BLaER1 (cell line): ENCODE measurements around the gene DYNLL2.
"Not testable (repeated sequence)": the region's sequence is repeated elsewhere in the genome, so short reads cannot be mapped to it uniquely, and the experiment has no call there.

Experiments
- H3K27ac ChIP-seq: shearing (Covaris generic); formaldehyde crosslinking; 2 replicates; pipeline ENCODE4 v1.8.1; 2022
- H3K27me3 ChIP-seq: shearing (Covaris generic); formaldehyde crosslinking; 2 replicates; pipeline ENCODE4 v1.8.1; 2022
- H3K36me3 ChIP-seq: shearing (Covaris generic); formaldehyde crosslinking; 2 replicates; pipeline ENCODE4 v1.8.1; 2022
- H3K4me1 ChIP-seq: shearing (Covaris generic); formaldehyde crosslinking; 2 replicates; pipeline ENCODE4 v1.8.1; 2022
- H3K4me2 ChIP-seq: shearing (Covaris generic); formaldehyde crosslinking; 2 replicates; pipeline ENCODE4 v1.8.1; 2022
- H3K4me3 ChIP-seq: shearing (Covaris generic); formaldehyde crosslinking; 2 replicates; pipeline ENCODE4 v1.8.1; 2022
- H3K9ac ChIP-seq: shearing (Covaris generic); formaldehyde crosslinking; 2 replicates; pipeline ENCODE4 v1.8.1; 2022
- H3K9me3 ChIP-seq: shearing (Covaris generic); formaldehyde crosslinking; 2 replicates; pipeline ENCODE4 v1.8.1; 2022
- H4K20me1 ChIP-seq: shearing (Covaris generic); formaldehyde crosslinking; 2 replicates; pipeline ENCODE4 v1.8.1; 2022
- Cebpa-rat ChIP-seq: shearing (Covaris generic); IDR thresholded peaks from 2 replicates; pipeline ENCODE4 v1.8.1; 2022

The DYNLL2 gene

GRCh38 chr17:58127846-58128245, 44.6 kb downstream of the DYNLL2 start:
- no peak for TF ChIP-seq Cebpa-rat
- no peak overlapping the region for H3K4me2 ChIP-seq
- no peaks in the 10 kb centered on the region for H3K36me3 ChIP-seq
- H3K27me3 ChIP-seq, result no peaks in the 10 kb centered on the region
- no peak overlapping the region for H3K27ac ChIP-seq
- no peak overlapping the region for H3K4me3 ChIP-seq
- no peaks in the 10 kb centered on the region for H3K4me1 ChIP-seq
- H3K9ac ChIP-seq, result no peak overlapping the region
- no peaks in the 10 kb centered on the region for H4K20me1 ChIP-seq
- H3K9me3 ChIP-seq, result no peaks in the 10 kb centered on the region

DNA sequence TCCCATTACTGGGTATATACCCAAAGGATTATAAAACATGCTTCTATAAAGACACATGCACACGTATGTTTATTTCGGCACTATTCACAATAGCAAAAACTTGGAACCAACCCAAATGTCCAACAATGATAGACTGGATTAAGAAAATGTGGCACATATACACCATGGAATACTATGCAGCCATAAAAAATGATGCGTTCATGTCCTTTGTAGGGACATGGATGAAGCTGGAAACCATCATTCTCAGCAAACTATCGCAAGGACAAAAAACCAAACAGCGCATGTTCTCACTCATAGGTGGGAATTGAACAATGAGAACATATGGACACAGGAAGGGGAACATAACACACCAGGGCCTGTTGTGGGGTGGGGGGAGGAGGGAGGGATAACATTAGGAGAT, 49.5 kb downstream of the DYNLL2 start:
- not testable (repeated sequence) for H3K36me3 ChIP-seq, H3K9me3 ChIP-seq, H4K20me1 ChIP-seq, H3K4me1 ChIP-seq, H3K4me3 ChIP-seq, H3K27me3 ChIP-seq, H3K9ac ChIP-seq, H3K4me2 ChIP-seq, H3K27ac ChIP-seq

- Histone ChIP-seq H3K36me3 (no peaks in the 10 kb centered on the region), H3K9ac (no peak overlapping the region), H3K9me3 (no peaks in the 10 kb centered on the region), H3K27ac (no peak overlapping the region), H4K20me1 (no peaks in the 10 kb centered on the region), H3K4me3 (no peak overlapping the region), H3K4me1 (no peaks in the 10 kb centered on the region), H3K4me2 (no peak overlapping the region), H3K27me3 (no peaks in the 10 kb centered on the region)
- TF ChIP-seq Cebpa-rat, result no peak
Observed at GRCh38 chr17:58136669-58137279, 53.6 kb downstream of the DYNLL2 start.

GRCh38 chr17:58141505-58141904, 58.3 kb downstream of the DYNLL2 start:
- no peaks in the 10 kb centered on the region for H3K27me3 ChIP-seq

GRCh38 chr17:58143335-58143734, 60.1 kb downstream of the DYNLL2 start:
- H3K27me3 ChIP-seq, H3K9ac ChIP-seq, H3K4me1 ChIP-seq, H3K36me3 ChIP-seq, H3K27ac ChIP-seq, H3K4me2 ChIP-seq, H4K20me1 ChIP-seq, H3K4me3 ChIP-seq: not testable (repeated sequence)
- peaks cover 29% of the 10 kb centered on the region for H3K9me3 ChIP-seq

More at GRCh38 chr17:58141505-58141904, 58.3 kb downstream of the DYNLL2 start:
- Histone ChIP-seq H3K36me3 (no peaks in the 10 kb centered on the region), H3K4me2 (no peak overlapping the region), H3K4me1 (no peaks in the 10 kb centered on the region), H3K4me3 (no peak overlapping the region), H4K20me1 (no peaks in the 10 kb centered on the region), H3K9me3 (peaks cover 29% of the 10 kb centered on the region), H3K9ac (no peak overlapping the region), H3K27ac (no peak overlapping the region)
- TF ChIP-seq Cebpa-rat, result no peak

- no peaks in the 10 kb centered on the region for H3K27me3 ChIP-seq
- no peak overlapping the region for H3K9ac ChIP-seq
- H3K4me3 ChIP-seq, result no peak overlapping the region
- H3K36me3 ChIP-seq, result no peaks in the 10 kb centered on the region
- no peaks in the 10 kb centered on the region for H4K20me1 ChIP-seq
- H3K27ac ChIP-seq, result no peak overlapping the region
- H3K4me1 ChIP-seq, result no peaks in the 10 kb centered on the region
- H3K4me2 ChIP-seq, result no peak overlapping the region
- H3K9me3 ChIP-seq, result peaks cover 29% of the 10 kb centered on the region
- no peak for TF ChIP-seq Cebpa-rat
Observed at GRCh38 chr17:58144801-58145200, 61.6 kb downstream of the DYNLL2 start.
